Colonic mucosa (tissue), 4 donors: Measurements from ENCODE around the gene SYCN. TPM values are rescaled to one million over a fixed set of nuclear protein-coding genes. Genes with fewer than 3 reads are reported as not detected.

Source experiments
- DNase-seq: peaks from one replicate; pipeline ENCODE4 v3.0.0-alpha.2; 2020
- H3K27ac ChIP-seq: fragments of 200-600 bp; one replicate; pipeline ENCODE4 v1.8.0; 2021
- H3K27me3 ChIP-seq: fragments of 200-600 bp; one replicate; pipeline ENCODE4 v1.8.0; 2021
- H3K36me3 ChIP-seq: fragments of 200-600 bp; one replicate; pipeline ENCODE4 v1.8.0; 2021
- H3K4me1 ChIP-seq: fragments of 200-600 bp; one replicate; pipeline ENCODE4 v1.8.0; 2021; ENCODE audit warnings: mild to moderate bottlenecking
- H3K4me3 ChIP-seq: fragments of 200-600 bp; one replicate; pipeline ENCODE4 v1.8.0; 2021
- H3K9ac ChIP-seq, 2 donors: one replicate each; pipeline ENCODE4 v1.7.0; 2013; ENCODE audit warnings: control low read depth in 2 of 2, low read depth in 2 of 2, low read length in 2 of 2
- H3K9me3 ChIP-seq: fragments of 200-600 bp; one replicate; pipeline ENCODE4 v1.8.0; 2021
- intact Hi-C: fragments of 100-400 bp; cut with DNase I; formaldehyde crosslinking; loops from one replicate; pipeline ENCODE4 v1.14.1; 2022
- total RNA-seq, 2 donors: library from RNA; stranded (reverse); fragmentation: NEBNext Ultra II Directional in 1 of 2; extraction: Animal tissue kit (Norgen Biotek cat#: 25700) in 1 of 2; gene quantifications; one replicate each; pipeline ENCODE4 v1.2.1, GENCODE V29; 2021
- TF ChIP-seq, protein P1 (sequence below): fragments of 200-600 bp; IDR thresholded peaks from one replicate; pipeline ENCODE4 v1.8.0; 2022; ENCODE audit warnings: antibody characterized with exemption, mild to moderate bottlenecking
- donor health status: healthy.
- donor health status: DM: no; HTN: no; CAD: no.
- donor health status: DM: no; HTN: no; CAD: no.

Gene SYCN
- total RNA-seq, 2 donors from 2014 or later: 2.1 TPM; not detected in 1

DNA sequence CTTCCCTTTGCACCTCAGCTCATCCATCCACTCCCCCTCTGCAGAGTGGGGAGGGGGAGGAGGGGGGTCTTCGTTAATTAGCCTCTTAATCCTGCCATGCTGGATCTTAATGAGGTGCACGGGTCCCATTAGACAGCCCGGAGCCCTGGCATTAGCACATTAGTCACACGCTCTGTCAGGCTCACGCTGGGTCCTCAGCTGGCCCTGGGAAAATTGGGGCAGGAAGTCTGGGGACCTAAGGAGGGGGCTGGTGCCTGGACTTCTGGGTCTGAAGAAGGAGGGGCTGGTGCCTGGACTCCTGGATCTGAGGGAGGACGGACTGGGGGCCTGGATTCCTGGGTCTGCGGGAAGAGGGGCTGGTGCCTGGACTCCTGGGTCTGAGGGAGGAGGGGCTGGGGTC is 7.7 kb downstream of the SYCN start:
- TF ChIP-seq, protein P1, sequence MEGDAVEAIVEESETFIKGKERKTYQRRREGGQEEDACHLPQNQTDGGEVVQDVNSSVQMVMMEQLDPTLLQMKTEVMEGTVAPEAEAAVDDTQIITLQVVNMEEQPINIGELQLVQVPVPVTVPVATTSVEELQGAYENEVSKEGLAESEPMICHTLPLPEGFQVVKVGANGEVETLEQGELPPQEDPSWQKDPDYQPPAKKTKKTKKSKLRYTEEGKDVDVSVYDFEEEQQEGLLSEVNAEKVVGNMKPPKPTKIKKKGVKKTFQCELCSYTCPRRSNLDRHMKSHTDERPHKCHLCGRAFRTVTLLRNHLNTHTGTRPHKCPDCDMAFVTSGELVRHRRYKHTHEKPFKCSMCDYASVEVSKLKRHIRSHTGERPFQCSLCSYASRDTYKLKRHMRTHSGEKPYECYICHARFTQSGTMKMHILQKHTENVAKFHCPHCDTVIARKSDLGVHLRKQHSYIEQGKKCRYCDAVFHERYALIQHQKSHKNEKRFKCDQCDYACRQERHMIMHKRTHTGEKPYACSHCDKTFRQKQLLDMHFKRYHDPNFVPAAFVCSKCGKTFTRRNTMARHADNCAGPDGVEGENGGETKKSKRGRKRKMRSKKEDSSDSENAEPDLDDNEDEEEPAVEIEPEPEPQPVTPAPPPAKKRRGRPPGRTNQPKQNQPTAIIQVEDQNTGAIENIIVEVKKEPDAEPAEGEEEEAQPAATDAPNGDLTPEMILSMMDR: no peak
- H3K27me3 ChIP-seq: peaks cover 35% of the 10 kb centered on the region
- H3K9me3 ChIP-seq: no peaks in the 10 kb centered on the region
- H3K4me1 ChIP-seq: peaks cover 4% of the 10 kb centered on the region
- H3K4me3 ChIP-seq: no peak overlapping the region
- no peaks in the 10 kb centered on the region for H3K36me3 ChIP-seq
- no peak overlapping the region for H3K9ac ChIP-seq
- H3K27ac ChIP-seq: no peak overlapping the region
- intact Hi-C loops: no loop called here
- no peak for DNase-seq

DNA sequence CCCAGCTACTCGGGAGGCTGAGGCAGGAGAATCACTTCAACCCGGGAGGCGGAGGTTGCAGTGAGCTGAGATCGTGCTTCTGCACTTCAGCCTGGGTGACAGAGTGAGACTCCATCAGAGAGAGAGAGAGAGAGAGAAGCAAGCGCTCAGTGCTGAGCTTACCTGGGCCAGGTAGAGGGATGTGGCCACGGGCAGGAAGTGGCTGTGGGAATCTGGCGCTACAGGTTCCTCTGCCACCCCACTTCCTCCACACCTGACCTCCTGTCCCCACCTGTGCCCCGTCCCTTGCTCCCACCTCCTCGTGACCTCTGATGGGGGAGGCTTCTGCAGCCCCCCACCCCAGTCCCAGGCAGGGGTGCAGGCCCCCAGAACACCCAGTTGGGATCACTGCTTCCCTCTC is 8.3 kb downstream of the SYCN start:
- Histone ChIP-seq H3K27me3 (peaks cover 37% of the 10 kb centered on the region), H3K36me3 (no peaks in the 10 kb centered on the region), H3K4me1 (peaks cover 4% of the 10 kb centered on the region), H3K9ac (no peak overlapping the region), H3K4me3 (no peak overlapping the region), H3K9me3 (no peaks in the 10 kb centered on the region), H3K27ac (no peak overlapping the region)
- TF ChIP-seq, protein P1: no peak
- intact Hi-C loops: no loop called here
- DNase-seq: no peak

DNA sequence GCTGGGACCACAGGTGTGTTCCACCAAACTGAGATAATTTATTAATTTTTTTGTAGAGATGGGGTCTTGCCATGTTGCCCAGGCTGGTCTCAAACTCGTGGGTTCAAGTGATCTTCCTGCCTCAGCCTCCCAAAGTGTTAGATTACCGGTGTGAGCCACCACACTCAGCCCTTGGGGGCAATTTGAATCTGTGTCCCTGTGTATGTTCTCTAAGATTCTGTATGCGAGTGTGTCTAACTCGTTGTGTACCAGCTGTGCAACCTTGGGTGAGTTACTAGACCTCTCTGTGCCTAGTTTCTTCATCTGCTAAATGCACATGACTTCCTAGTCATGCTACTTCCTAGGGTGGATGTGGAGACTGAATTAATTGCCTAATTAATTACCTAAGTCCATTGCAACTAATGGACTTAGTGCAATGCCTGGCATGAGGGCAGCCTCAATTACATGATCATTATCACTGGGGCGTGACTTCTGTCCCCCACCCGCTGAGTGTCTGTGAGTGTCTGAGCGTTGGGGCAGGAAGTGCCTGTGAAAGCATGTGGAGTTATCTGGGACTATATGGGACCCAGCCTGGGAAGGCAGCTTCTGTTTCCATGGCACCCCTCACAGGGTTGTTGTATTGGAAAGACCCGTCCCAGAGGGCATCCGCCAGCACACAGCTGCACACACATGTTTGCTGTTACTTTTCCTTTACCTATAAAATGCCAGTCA is 9.1 kb downstream of the SYCN start:
- Histone ChIP-seq H3K27me3 (peaks cover 33% of the 10 kb centered on the region), H3K36me3 (no peaks in the 10 kb centered on the region), H3K4me3 (no peak overlapping the region), H3K9me3 (no peaks in the 10 kb centered on the region), H3K4me1 (peaks cover 4% of the 10 kb centered on the region), H3K27ac (no peak overlapping the region), H3K9ac (no peak overlapping the region)
- TF ChIP-seq, protein P1: no peak
- intact Hi-C loops: no loop called here
- no peak for DNase-seq

DNA sequence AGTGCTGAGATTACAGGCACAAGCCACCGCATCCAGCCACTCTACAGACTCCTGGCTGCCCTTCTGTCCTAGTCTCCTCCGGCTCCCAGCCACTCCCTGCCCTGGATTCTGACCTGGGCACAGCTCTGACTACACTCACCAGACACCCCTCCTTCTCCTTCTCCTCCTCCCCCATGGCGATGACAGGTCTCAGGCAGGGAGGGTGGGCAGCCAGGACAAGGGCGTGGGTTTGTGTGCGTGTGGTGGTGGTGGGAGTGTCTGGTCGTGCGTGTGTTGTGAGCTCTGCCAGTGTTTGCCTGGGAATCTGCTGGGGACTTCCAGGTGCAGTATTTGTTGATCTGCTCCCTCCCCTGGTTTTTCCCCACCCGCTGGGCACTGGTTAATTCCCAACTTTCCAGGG is 10.3 kb downstream of the SYCN start:
- Histone ChIP-seq H3K4me1 (peaks cover 4% of the 10 kb centered on the region), H3K9ac (no peak overlapping the region), H3K27me3 (peaks cover 29% of the 10 kb centered on the region), H3K27ac (no peak overlapping the region), H3K36me3 (no peaks in the 10 kb centered on the region), H3K9me3 (no peaks in the 10 kb centered on the region), H3K4me3 (no peak overlapping the region)
- TF ChIP-seq, protein P1: no peak
- intact Hi-C loops: no loop called here
- DNase-seq: no peak

DNA sequence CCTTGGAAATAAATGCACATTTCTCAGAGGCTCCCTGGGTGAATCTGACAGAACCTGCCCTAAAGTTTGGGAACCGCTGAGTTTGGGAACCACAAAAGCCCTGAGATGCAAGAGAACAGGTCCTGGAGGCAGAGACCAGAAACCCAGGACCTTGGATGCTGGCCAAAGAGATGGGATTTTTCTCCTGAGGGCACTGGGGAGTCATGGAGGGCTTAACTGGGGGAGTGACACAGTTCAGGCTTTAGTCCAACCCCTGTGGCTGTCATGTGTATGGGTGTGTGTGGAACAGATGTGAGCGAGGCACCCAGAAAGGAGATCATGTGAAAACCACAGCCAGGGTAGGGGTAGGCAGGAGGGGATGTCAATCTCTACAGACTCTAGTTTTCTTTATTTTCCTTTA is 11.2 kb downstream of the SYCN start:
- H3K27me3 ChIP-seq: peaks cover 22% of the 10 kb centered on the region

More for the DNA sequence above, 11.2 kb downstream of the SYCN start:
- intact Hi-C loops: no loop called here
- TF ChIP-seq, protein P1: no peak
- H3K4me1 ChIP-seq: peaks cover 4% of the 10 kb centered on the region
- no peak overlapping the region for H3K27ac ChIP-seq
- no peaks in the 10 kb centered on the region for H3K9me3 ChIP-seq
- no peak overlapping the region for H3K9ac ChIP-seq
- H3K4me3 ChIP-seq: no peak overlapping the region
- DNase-seq: no peak
- no peaks in the 10 kb centered on the region for H3K36me3 ChIP-seq
